HEK293 (cell line): ENCODE data around the gene ACTR1B.

Experiments used
- CTCF ChIA-PET: fragments of 350-600 bp; formaldehyde crosslinking; extraction: SDS; loops from one replicate; lab custom pipeline; 2021; ENCODE audit warnings: antibody characterized with exemption; lab: Yijun Ruan, JAX
- POLR2A ChIA-PET: fragments of 300-600 bp; formaldehyde crosslinking; extraction: SDS; loops from one replicate; lab custom pipeline; 2020; ENCODE audit warnings: antibody characterized with exemption, inconsistent platforms; lab: Yijun Ruan, JAX
- H3K27ac ChIP-seq: fragments of 200-500 bp; sonication (Bioruptor generic); 2 replicates; pipeline ENCODE4 v1.5.1; 2014; ENCODE audit warnings: low read depth, low read length, control low read depth, inconsistent platforms; ENCODE audit errors: extremely low read depth
- H3K36me3 ChIP-seq, 2 experiments: fragments of 200-500 bp in 1 of 2; sonication (Bioruptor generic) in 1 of 2; 1 replicate in 1 of 2; 2 replicates in 1 of 2; pipeline ENCODE4 v1.5.1; 2014 to 2017; ENCODE audit warnings: inconsistent platforms in 2 of 2, low read length in 2 of 2; ENCODE audit not compliant: control insufficient read depth in 2 of 2, insufficient read depth in 1 of 2
- H3K4me1 ChIP-seq: fragments of 200-500 bp; sonication (Bioruptor generic); 2 replicates; pipeline ENCODE4 v1.5.1; 2014; ENCODE audit warnings: mild to moderate bottlenecking, low read length, inconsistent platforms; ENCODE audit not compliant: control insufficient read depth, insufficient read depth
- H3K4me3 ChIP-seq: 2 replicates; pipeline ENCODE4 v1.5.1; 2011; ENCODE audit warnings: low read depth, mild to moderate bottlenecking, control low read depth, low read length, moderate library complexity
- H3K9me3 ChIP-seq: fragments of 200-500 bp; sonication (Bioruptor generic); 2 replicates; pipeline ENCODE4 v1.5.1; 2014; ENCODE audit warnings: low read depth, low read length, inconsistent platforms; ENCODE audit not compliant: control insufficient read depth, insufficient read depth
- EGR2 ChIP-seq: fragments of 450-650 bp; formaldehyde crosslinking; IDR thresholded peaks from 2 replicates; pipeline ENCODE4 v1.5.1; 2016; ENCODE audit warnings: low read depth, missing biosample characterization, missing genetic modification characterization
- GLIS1 ChIP-seq: fragments of 450-650 bp; formaldehyde crosslinking; IDR thresholded peaks from 2 replicates; pipeline ENCODE4 v1.5.1; 2016; ENCODE audit warnings: missing biosample characterization, missing genetic modification characterization
- MZF1 ChIP-seq: fragments of 450-650 bp; formaldehyde crosslinking; IDR thresholded peaks from 2 replicates; pipeline ENCODE4 v1.5.1; 2017; ENCODE audit warnings: missing biosample characterization, missing genetic modification characterization, borderline replicate concordance
- ZBTB11 ChIP-seq: fragments of 450-650 bp; formaldehyde crosslinking; conservative IDR thresholded peaks from 2 replicates; pipeline ENCODE4 v1.5.1; 2016; ENCODE audit warnings: low read depth, missing biosample characterization, missing genetic modification characterization
- ZBTB17 ChIP-seq: fragments of 450-650 bp; formaldehyde crosslinking; IDR thresholded peaks from 2 replicates; pipeline ENCODE4 v1.5.1; 2016; ENCODE audit warnings: missing biosample characterization, missing genetic modification characterization
- ZBTB20 ChIP-seq: fragments of 450-650 bp; formaldehyde crosslinking; IDR thresholded peaks from 2 replicates; pipeline ENCODE4 v1.5.1; 2016; ENCODE audit warnings: missing biosample characterization, missing genetic modification characterization
- ZBTB6 ChIP-seq: fragments of 450-650 bp; formaldehyde crosslinking; IDR thresholded peaks from 2 replicates; pipeline ENCODE4 v1.5.1; 2017; ENCODE audit warnings: missing biosample characterization, missing genetic modification characterization
- ZFHX2 ChIP-seq: fragments of 450-650 bp; formaldehyde crosslinking; conservative IDR thresholded peaks from 2 replicates; pipeline ENCODE4 v1.5.1; 2016; ENCODE audit warnings: missing biosample characterization, missing genetic modification characterization
- ZNF24 ChIP-seq: fragments of 450-650 bp; formaldehyde crosslinking; IDR thresholded peaks from 2 replicates; pipeline ENCODE4 v1.5.1; 2016; ENCODE audit warnings: missing biosample characterization, missing genetic modification characterization
- ZNF280C ChIP-seq: fragments of 450-650 bp; formaldehyde crosslinking; IDR thresholded peaks from 2 replicates; pipeline ENCODE4 v1.5.1; 2016; ENCODE audit warnings: missing biosample characterization, missing genetic modification characterization
- ZNF335 ChIP-seq: fragments of 450-650 bp; formaldehyde crosslinking; conservative IDR thresholded peaks from 2 replicates; pipeline ENCODE4 v1.5.1; 2016; ENCODE audit warnings: missing biosample characterization, missing genetic modification characterization
- ZNF600 ChIP-seq: fragments of 450-650 bp; formaldehyde crosslinking; IDR thresholded peaks from 2 replicates; pipeline ENCODE4 v1.5.1; 2016; ENCODE audit warnings: missing biosample characterization, missing genetic modification characterization
- ZNF670 ChIP-seq: fragments of 450-650 bp; formaldehyde crosslinking; IDR thresholded peaks from 2 replicates; pipeline ENCODE4 v1.5.1; 2016; ENCODE audit warnings: missing biosample characterization, missing genetic modification characterization, low read depth
- ZNF692 ChIP-seq: fragments of 450-650 bp; formaldehyde crosslinking; IDR thresholded peaks from 2 replicates; pipeline ENCODE4 v1.5.1; 2016; ENCODE audit warnings: missing biosample characterization, missing genetic modification characterization
- ZNF792 ChIP-seq: fragments of 450-650 bp; formaldehyde crosslinking; IDR thresholded peaks from 2 replicates; pipeline ENCODE4 v1.5.1; 2016; ENCODE audit warnings: missing biosample characterization, missing genetic modification characterization
- TF ChIP-seq, protein P1 (sequence below): fragments of 450-650 bp; formaldehyde crosslinking; IDR thresholded peaks from 2 replicates; pipeline ENCODE4 v1.5.1; 2016; ENCODE audit warnings: missing biosample characterization, missing genetic modification characterization
- TF ChIP-seq, protein P2 (sequence below): fragments of 450-650 bp; formaldehyde crosslinking; conservative IDR thresholded peaks from 2 replicates; pipeline ENCODE4 v1.5.1; 2016; ENCODE audit warnings: low read depth, missing biosample characterization, missing genetic modification characterization

Gene ACTR1B

DNA sequence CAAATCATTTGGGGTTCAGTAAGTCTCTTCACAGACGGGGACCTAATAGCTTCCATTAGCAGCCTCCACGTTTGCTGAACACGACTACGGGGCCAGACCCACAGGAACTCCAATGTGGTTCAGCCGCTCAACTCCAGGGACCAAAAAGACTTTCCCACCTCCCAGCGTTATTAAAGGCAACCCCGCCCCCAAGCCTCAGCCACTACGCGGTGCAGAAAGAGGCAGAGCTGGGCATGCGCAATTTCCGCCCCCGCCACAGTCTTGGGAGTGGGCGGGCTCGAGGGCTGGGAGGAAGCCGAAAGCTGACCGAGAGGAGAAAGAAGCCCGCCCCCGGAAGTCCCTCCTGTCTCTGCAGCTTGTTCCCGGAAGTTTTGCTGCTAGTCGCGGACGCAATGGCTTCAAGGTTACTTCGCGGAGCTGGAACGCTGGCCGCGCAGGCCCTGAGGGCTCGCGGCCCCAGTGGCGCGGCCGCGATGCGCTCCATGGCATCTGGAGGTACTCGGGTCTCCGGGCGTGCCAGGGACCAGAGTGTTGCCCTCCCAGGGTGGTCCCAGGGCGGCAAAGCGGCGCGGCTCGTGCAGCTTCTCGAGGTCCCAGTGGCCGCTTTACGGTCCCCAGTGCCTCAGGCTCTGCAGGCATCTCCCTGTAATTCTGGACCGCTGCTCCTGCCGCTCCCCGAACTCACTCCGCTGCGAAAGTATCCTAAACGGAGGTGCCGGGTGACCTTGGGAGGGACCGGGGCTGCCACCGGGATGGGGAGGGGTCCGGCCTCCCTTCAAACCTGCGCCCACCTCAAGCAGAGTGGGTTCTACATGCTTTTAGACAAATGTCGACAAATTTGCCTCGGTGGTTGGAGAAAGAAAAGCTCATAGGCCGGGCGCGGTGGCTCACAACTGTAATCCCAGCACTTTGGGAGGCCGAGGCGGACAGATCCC is 17.9 kb downstream of the ACTR1B start, which contains the start of gene COX5B (continued):
- TF ChIP-seq ZBTB6 (tag by site-specific recombination) (no peak), ZBTB11 (tag by site-specific recombination) (peak; percentile 83), ZBTB20 (tag by site-specific recombination) (no peak), ZNF792 (no peak), ZNF24 (tag by site-specific recombination) (0 out of 2 replicates have a peak, but pooled peaks have one; percentile 29)
- TF ChIP-seq, protein P1, sequence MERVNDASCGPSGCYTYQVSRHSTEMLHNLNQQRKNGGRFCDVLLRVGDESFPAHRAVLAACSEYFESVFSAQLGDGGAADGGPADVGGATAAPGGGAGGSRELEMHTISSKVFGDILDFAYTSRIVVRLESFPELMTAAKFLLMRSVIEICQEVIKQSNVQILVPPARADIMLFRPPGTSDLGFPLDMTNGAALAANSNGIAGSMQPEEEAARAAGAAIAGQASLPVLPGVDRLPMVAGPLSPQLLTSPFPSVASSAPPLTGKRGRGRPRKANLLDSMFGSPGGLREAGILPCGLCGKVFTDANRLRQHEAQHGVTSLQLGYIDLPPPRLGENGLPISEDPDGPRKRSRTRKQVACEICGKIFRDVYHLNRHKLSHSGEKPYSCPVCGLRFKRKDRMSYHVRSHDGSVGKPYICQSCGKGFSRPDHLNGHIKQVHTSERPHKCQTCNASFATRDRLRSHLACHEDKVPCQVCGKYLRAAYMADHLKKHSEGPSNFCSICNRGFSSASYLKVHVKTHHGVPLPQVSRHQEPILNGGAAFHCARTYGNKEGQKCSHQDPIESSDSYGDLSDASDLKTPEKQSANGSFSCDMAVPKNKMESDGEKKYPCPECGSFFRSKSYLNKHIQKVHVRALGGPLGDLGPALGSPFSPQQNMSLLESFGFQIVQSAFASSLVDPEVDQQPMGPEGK (tag by site-specific recombination), result peak; percentile 72
- TF ChIP-seq, protein P2, sequence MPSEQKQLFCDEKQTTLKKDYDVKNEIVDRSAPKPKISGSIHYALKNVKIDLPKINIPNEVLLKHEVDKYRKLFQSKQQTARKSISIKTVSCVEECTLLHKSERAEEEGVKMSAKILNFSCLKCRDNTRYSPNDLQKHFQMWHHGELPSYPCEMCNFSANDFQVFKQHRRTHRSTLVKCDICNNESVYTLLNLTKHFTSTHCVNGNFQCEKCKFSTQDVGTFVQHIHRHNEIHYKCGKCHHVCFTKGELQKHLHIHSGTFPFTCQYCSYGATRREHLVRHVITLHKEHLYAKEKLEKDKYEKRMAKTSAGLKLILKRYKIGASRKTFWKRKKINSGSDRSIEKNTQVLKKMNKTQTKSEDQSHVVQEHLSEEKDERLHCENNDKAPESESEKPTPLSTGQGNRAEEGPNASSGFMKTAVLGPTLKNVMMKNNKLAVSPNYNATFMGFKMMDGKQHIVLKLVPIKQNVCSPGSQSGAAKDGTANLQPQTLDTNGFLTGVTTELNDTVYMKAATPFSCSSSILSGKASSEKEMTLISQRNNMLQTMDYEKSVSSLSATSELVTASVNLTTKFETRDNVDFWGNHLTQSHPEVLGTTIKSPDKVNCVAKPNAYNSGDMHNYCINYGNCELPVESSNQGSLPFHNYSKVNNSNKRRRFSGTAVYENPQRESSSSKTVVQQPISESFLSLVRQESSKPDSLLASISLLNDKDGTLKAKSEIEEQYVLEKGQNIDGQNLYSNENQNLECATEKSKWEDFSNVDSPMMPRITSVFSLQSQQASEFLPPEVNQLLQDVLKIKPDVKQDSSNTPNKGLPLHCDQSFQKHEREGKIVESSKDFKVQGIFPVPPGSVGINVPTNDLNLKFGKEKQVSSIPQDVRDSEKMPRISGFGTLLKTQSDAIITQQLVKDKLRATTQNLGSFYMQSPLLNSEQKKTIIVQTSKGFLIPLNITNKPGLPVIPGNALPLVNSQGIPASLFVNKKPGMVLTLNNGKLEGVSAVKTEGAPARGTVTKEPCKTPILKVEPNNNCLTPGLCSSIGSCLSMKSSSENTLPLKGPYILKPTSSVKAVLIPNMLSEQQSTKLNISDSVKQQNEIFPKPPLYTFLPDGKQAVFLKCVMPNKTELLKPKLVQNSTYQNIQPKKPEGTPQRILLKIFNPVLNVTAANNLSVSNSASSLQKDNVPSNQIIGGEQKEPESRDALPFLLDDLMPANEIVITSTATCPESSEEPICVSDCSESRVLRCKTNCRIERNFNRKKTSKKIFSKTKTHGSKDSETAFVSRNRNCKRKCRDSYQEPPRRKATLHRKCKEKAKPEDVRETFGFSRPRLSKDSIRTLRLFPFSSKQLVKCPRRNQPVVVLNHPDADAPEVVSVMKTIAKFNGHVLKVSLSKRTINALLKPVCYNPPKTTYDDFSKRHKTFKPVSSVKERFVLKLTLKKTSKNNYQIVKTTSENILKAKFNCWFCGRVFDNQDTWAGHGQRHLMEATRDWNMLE, result peak; percentile 54

- CTCF ChIA-PET, result interaction anchor here (0.6 to 1.8 kb wide), 2 partner anchors 53 to 462 kb away, joined by 3 to 14 read pairs; no protein-coding TSS in a partner anchor
- peaks cover 22 to 31% of the 10 kb centered on the region in 2 experiments for H3K36me3 ChIP-seq
- peak overlapping the region; percentile 94 for H3K4me3 ChIP-seq
- POLR2A ChIA-PET, result interaction anchor here (0.6 to 8.7 kb wide), 10 partner anchors 11 to 799 kb away, joined by 3 to 183 read pairs (median 4); partner anchors contain the start of genes ACTR1B and ANKRD36B
- H3K9me3 ChIP-seq, result no peaks in the 10 kb centered on the region
- no peaks in the 10 kb centered on the region for H3K4me1 ChIP-seq
- peak overlapping the region; percentile 32; the same call in 1 of the 2 replicates for H3K27ac ChIP-seq
- TF ChIP-seq ZNF280C (no peak), ZNF335 (tag by site-specific recombination) (peak; percentile 82), ZFHX2 (tag by site-specific recombination) (peak; percentile 91), ZNF670 (tag by site-specific recombination) (no peak), EGR2 (peak; percentile 79), ZNF692 (tag by site-specific recombination) (peak; percentile 36; the same call in 1 of the 2 replicates), MZF1 (tag by site-specific recombination) (0 out of 2 replicates have a peak, but pooled peaks have one; percentile 18), ZBTB17 (tag by site-specific recombination) (peak; percentile 57), ZNF600 (tag by site-specific recombination) (peak; percentile 68), GLIS1 (tag by site-specific recombination) (0 out of 2 replicates have a peak, but pooled peaks have one; percentile 7)
Measured at GRCh38 chr2:97645112-97645694, 18.6 kb downstream of the ACTR1B start.
